ENCODE results near the gene EML3. TPM values are rescaled to one million over a fixed set of nuclear protein-coding genes. Genes with fewer than 3 reads are reported as not detected.

EML3 gene
- total and polyA plus RNA-seq, 3 donors from 2014 or later: 29.3 to 57.8 (median 39.3) TPM

DNA sequence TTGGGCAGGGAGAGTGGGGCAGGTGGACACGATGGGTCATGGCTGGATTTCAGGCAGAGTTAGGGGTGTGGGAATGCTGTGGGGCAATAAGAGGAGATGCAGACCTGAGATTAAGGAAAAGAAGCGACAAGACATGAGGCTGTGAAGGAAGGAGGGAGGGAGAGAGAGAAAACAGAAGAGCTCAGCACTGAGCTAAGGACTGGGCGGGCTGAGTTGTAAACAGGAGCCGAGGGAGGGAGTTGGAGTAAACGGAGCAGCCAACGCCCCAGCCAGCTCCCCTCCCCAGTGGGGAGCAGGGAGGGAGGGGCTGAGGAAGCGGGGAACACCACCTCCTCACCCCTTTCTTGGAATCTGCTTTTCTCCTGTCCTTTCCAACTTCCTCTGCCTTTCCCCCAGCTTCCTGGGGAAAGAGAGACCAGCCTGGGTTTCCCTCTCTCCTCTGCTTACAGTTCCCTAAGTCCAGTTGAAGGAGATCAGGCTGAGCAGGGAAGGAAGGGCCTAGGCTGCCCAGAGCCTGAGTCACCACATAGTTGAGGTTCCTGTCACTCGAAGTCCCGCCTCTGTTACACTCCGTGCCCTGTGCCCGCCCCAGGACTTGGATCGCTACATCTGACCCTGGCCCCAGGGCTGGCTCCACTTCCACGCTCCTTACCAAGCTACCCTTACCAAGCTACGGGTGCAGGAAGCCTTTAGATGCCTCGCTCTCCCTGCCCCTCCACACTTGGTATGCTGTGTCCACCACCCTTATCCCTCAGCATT is 59.3 kb downstream of the EML3 start:
- H3K4me3 ChIP-seq: peak overlapping the region in 1 of 2 donors; percentile 3
- intact Hi-C loops (cut with DNase I; ENCODE audit: low total_unique reads): no loop called here
- no peaks in the 10 kb centered on the region for H3K36me3 ChIP-seq (ENCODE audit: low read depth, missing control alignments)
- no peaks in the 10 kb centered on the region for H3K9me3 ChIP-seq
- TF ChIP-seq POLR2A (IDR thresholded peaks at IDR 0.05): no peak
- TF ChIP-seq, protein P1, sequence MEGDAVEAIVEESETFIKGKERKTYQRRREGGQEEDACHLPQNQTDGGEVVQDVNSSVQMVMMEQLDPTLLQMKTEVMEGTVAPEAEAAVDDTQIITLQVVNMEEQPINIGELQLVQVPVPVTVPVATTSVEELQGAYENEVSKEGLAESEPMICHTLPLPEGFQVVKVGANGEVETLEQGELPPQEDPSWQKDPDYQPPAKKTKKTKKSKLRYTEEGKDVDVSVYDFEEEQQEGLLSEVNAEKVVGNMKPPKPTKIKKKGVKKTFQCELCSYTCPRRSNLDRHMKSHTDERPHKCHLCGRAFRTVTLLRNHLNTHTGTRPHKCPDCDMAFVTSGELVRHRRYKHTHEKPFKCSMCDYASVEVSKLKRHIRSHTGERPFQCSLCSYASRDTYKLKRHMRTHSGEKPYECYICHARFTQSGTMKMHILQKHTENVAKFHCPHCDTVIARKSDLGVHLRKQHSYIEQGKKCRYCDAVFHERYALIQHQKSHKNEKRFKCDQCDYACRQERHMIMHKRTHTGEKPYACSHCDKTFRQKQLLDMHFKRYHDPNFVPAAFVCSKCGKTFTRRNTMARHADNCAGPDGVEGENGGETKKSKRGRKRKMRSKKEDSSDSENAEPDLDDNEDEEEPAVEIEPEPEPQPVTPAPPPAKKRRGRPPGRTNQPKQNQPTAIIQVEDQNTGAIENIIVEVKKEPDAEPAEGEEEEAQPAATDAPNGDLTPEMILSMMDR (IDR thresholded peaks at IDR 0.05): no peak
- 22 to 37% methylated on average over 8 to 15 of the region's 15 CpGs for WGBS, 2 donors
- H3K4me1 ChIP-seq: peaks cover 71% of the 10 kb centered on the region
- peak; percentile 81 for DNase-seq
- H3K27me3 ChIP-seq: no peaks in the 10 kb centered on the region
- peak overlapping the region; percentile 85 to 89 for H3K27ac ChIP-seq

DNA sequence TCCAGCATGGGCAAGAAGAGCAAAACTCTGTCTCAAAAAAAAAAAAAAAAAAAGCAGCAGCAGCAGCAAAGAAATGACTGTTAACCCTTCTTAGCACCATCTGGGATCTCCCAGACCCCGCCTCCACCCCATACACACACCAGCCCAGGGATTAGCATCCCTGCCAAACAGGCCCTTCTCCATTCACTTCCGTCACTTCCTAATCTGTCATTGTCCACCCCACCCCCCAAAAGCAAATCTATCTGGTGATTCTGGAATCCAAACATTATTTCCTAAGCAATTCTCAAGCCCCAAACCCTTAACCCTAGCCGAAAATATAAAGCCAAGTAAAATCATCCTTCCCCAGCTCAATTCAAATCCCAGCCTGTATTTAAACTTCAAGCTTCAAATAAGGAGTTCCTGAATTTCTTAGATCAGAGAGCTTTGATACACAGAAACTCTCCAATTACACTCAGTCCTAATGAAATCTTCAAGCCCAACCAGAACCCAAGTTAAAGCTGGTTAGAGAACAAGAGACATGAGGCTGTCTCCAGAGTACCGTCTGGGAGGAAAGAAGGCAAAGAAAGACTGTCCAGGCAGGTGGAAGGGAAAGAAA is 60.0 kb downstream of the EML3 start:
- 43 to 51% methylated on average over 4 of the region's 4 CpGs for WGBS, 2 donors
- no peaks in the 10 kb centered on the region for H3K36me3 ChIP-seq (ENCODE audit: low read depth, missing control alignments)
- intact Hi-C loops (cut with DNase I; ENCODE audit: low total_unique reads): no loop called here
- no peaks in the 10 kb centered on the region for H3K9me3 ChIP-seq
- H3K27me3 ChIP-seq: no peaks in the 10 kb centered on the region
- peak overlapping the region; percentile 85 to 89 for H3K27ac ChIP-seq
- no peak for DNase-seq
- no peak overlapping the region for H3K4me3 ChIP-seq
- TF ChIP-seq, protein P1 (IDR thresholded peaks at IDR 0.05): no peak
- TF ChIP-seq POLR2A (IDR thresholded peaks at IDR 0.05): no peak
- H3K4me1 ChIP-seq: peaks cover 78% of the 10 kb centered on the region

Small RNA genes lying within 50 kb of the gene (microRNA-seq; reads per million reads assigned to microRNA genes)
- 0 to 2.8 reads per million in 2 donors for gene MIR6747 (ENCODE audit: borderline number of aligned reads in 2 of 2, borderline replicate concordance in 1 of 2)

Small RNA genes lying within 50 kb of the gene (small RNA-seq; reads per million reads assigned to genes)
- gene AP001458.1 (0 reads per million in 2 donors), gene EEF1G (0 reads per million in 2 donors), gene MIR6747 (0 reads per million in 2 donors)

Other genes starting within 250 kb of the EML3 start
- gene SCGB1A1, start 193.7 kb downstream of the EML3 start, total RNA-seq: not detected
- not detected for gene SCGB1A1, start 193.7 kb downstream of the EML3 start, polyA plus RNA-seq (ENCODE audit: insufficient read depth, low read depth, low replicate concordance)
- gene AHNAK, start 66.0 kb downstream of the EML3 start, total RNA-seq: 100 to 1,000 TPM; 137 to 148 TPM
- 95.8 TPM for gene AHNAK, start 66.0 kb downstream of the EML3 start, polyA plus RNA-seq (ENCODE audit: insufficient read depth, low read depth, low replicate concordance)
- 100 to 1,000 TPM; 607 to 868 TPM for gene EEF1G, start 38.9 kb downstream of the EML3 start, total RNA-seq
- 1,165 TPM for gene EEF1G, start 38.9 kb downstream of the EML3 start, polyA plus RNA-seq (ENCODE audit: insufficient read depth, low read depth, low replicate concordance)
- gene TUT1, start 21.3 kb downstream of the EML3 start, total RNA-seq: 10 to 100 TPM; 24.3 to 30.0 TPM
- gene TUT1, start 21.3 kb downstream of the EML3 start, polyA plus RNA-seq (ENCODE audit: insufficient read depth, low read depth, low replicate concordance): 25.0 TPM
- gene MTA2, start 10.9 kb downstream of the EML3 start, total RNA-seq: 100 to 1,000 TPM in 1 of 2 donors, 10 to 100 TPM in 1; 97.2 to 115 TPM
- 87.6 TPM for gene MTA2, start 10.9 kb downstream of the EML3 start, polyA plus RNA-seq (ENCODE audit: insufficient read depth, low read depth, low replicate concordance)
- 1 to 10 TPM; 6.1 to 9.7 TPM for gene ROM1, start 482 bp upstream of the EML3 start, total RNA-seq
- gene ROM1, start 482 bp upstream of the EML3 start, polyA plus RNA-seq (ENCODE audit: insufficient read depth, low read depth, low replicate concordance): 9.0 TPM
- gene B3GAT3, start 9.2 kb upstream of the EML3 start, total RNA-seq: 10 to 100 TPM; 66.4 to 69.2 TPM
- gene B3GAT3, start 9.2 kb upstream of the EML3 start, polyA plus RNA-seq (ENCODE audit: insufficient read depth, low read depth, low replicate concordance): 36.6 TPM
- gene GANAB, start 33.8 kb upstream of the EML3 start, total RNA-seq: 100 to 1,000 TPM; 152 to 219 TPM
- gene GANAB, start 33.8 kb upstream of the EML3 start, polyA plus RNA-seq (ENCODE audit: insufficient read depth, low read depth, low replicate concordance): 190 TPM
- 10 to 100 TPM; 20.0 to 24.7 TPM for gene INTS5, start 40.5 kb upstream of the EML3 start, total RNA-seq
- 12.6 TPM for gene INTS5, start 40.5 kb upstream of the EML3 start, polyA plus RNA-seq (ENCODE audit: insufficient read depth, low read depth, low replicate concordance)
- 10 to 100 TPM; 39.3 to 62.8 TPM for gene C11orf98, start 52.4 kb upstream of the EML3 start, total RNA-seq
- 100 TPM for gene C11orf98, start 52.4 kb upstream of the EML3 start, polyA plus RNA-seq (ENCODE audit: insufficient read depth, low read depth, low replicate concordance)
- 1 to 10 TPM; 2.4 to 3.7 TPM for gene CSKMT, start 52.5 kb upstream of the EML3 start, total RNA-seq
- 2.0 TPM for gene CSKMT, start 52.5 kb upstream of the EML3 start, polyA plus RNA-seq (ENCODE audit: insufficient read depth, low read depth, low replicate concordance)
- gene UQCC3, start 58.9 kb upstream of the EML3 start, total RNA-seq: 1 to 10 TPM; 8.0 to 8.1 TPM
- gene UQCC3, start 58.9 kb upstream of the EML3 start, polyA plus RNA-seq (ENCODE audit: insufficient read depth, low read depth, low replicate concordance): 4.2 TPM
- gene LBHD1, start 59.5 kb upstream of the EML3 start, total RNA-seq: 10 to 100 TPM in 1 of 2 donors, 1 to 10 TPM in 1; 8.2 to 11.6 TPM
- 11.1 TPM for gene LBHD1, start 59.5 kb upstream of the EML3 start, polyA plus RNA-seq (ENCODE audit: insufficient read depth, low read depth, low replicate concordance)
- 100 to 1,000 TPM; 173 to 190 TPM for gene UBXN1, start 66.3 kb upstream of the EML3 start, total RNA-seq
- gene UBXN1, start 66.3 kb upstream of the EML3 start, polyA plus RNA-seq (ENCODE audit: insufficient read depth, low read depth, low replicate concordance): 196 TPM
- 1 to 10 TPM; 4.7 to 5.6 TPM for gene LRRN4CL, start 76.8 kb upstream of the EML3 start, total RNA-seq
- 5.0 TPM for gene LRRN4CL, start 76.8 kb upstream of the EML3 start, polyA plus RNA-seq (ENCODE audit: insufficient read depth, low read depth, low replicate concordance)
- 100 to 1,000 TPM; 292 to 525 TPM for gene BSCL2, start 94.6 kb upstream of the EML3 start, total RNA-seq
- gene BSCL2, start 94.6 kb upstream of the EML3 start, polyA plus RNA-seq (ENCODE audit: insufficient read depth, low read depth, low replicate concordance): 519 TPM
- 1 to 10 TPM; 2.0 to 4.5 TPM for gene GNG3, start 94.9 kb upstream of the EML3 start, total RNA-seq
- 11.1 TPM for gene GNG3, start 94.9 kb upstream of the EML3 start, polyA plus RNA-seq (ENCODE audit: insufficient read depth, low read depth, low replicate concordance)
- gene HNRNPUL2, start 114.7 kb upstream of the EML3 start, total RNA-seq: 10 to 100 TPM; 31.8 to 42.5 TPM
- gene HNRNPUL2, start 114.7 kb upstream of the EML3 start, polyA plus RNA-seq (ENCODE audit: insufficient read depth, low read depth, low replicate concordance): 42.9 TPM
- 10 to 100 TPM; 34.0 to 39.5 TPM for gene TTC9C, start 115.7 kb upstream of the EML3 start, total RNA-seq
- 41.5 TPM for gene TTC9C, start 115.7 kb upstream of the EML3 start, polyA plus RNA-seq (ENCODE audit: insufficient read depth, low read depth, low replicate concordance)
- gene ZBTB3, start 141.4 kb upstream of the EML3 start, total RNA-seq: 10 to 100 TPM; 14.0 to 17.4 TPM
- gene ZBTB3, start 141.4 kb upstream of the EML3 start, polyA plus RNA-seq (ENCODE audit: insufficient read depth, low read depth, low replicate concordance): 6.7 TPM
- 10 to 100 TPM; 48.1 to 71.2 TPM for gene POLR2G, start 148.8 kb upstream of the EML3 start, total RNA-seq
- gene POLR2G, start 148.8 kb upstream of the EML3 start, polyA plus RNA-seq (ENCODE audit: insufficient read depth, low read depth, low replicate concordance): 78.6 TPM
- gene TAF6L, start 158.6 kb upstream of the EML3 start, total RNA-seq: 10 to 100 TPM; 22.4 to 32.0 TPM
- gene TAF6L, start 158.6 kb upstream of the EML3 start, polyA plus RNA-seq (ENCODE audit: insufficient read depth, low read depth, low replicate concordance): 13.6 TPM
- 100 to 1,000 TPM; 119 to 124 TPM for gene TMEM179B, start 174.6 kb upstream of the EML3 start, total RNA-seq
- gene TMEM179B, start 174.6 kb upstream of the EML3 start, polyA plus RNA-seq (ENCODE audit: insufficient read depth, low read depth, low replicate concordance): 87.0 TPM
- gene TMEM223, start 179.2 kb upstream of the EML3 start, total RNA-seq: 10 to 100 TPM; 24.1 to 25.5 TPM
- gene TMEM223, start 179.2 kb upstream of the EML3 start, polyA plus RNA-seq (ENCODE audit: insufficient read depth, low read depth, low replicate concordance): 11.5 TPM
- 10 to 100 TPM; 94.6 to 98.7 TPM for gene NXF1, start 192.7 kb upstream of the EML3 start, total RNA-seq
- gene NXF1, start 192.7 kb upstream of the EML3 start, polyA plus RNA-seq (ENCODE audit: insufficient read depth, low read depth, low replicate concordance): 88.3 TPM
- 10 to 100 TPM; 42.2 to 49.1 TPM for gene STX5, start 219.3 kb upstream of the EML3 start, total RNA-seq
- 55.0 TPM for gene STX5, start 219.3 kb upstream of the EML3 start, polyA plus RNA-seq (ENCODE audit: insufficient read depth, low read depth, low replicate concordance)
- 10 to 100 TPM; 18.4 to 38.1 TPM for gene TEX54, start 220.1 kb upstream of the EML3 start, total RNA-seq
- gene TEX54, start 220.1 kb upstream of the EML3 start, polyA plus RNA-seq (ENCODE audit: insufficient read depth, low read depth, low replicate concordance): 40.7 TPM
- 10 to 100 TPM; 33.4 to 46.7 TPM for gene WDR74, start 226.8 kb upstream of the EML3 start, total RNA-seq
- gene WDR74, start 226.8 kb upstream of the EML3 start, polyA plus RNA-seq (ENCODE audit: insufficient read depth, low read depth, low replicate concordance): 39.0 TPM

Data from testis (tissue), 3 donors.